Peyer's patch (tissue), 4 donors: Measurements from ENCODE around the gene ERC1.

Experiments used
- CTCF ChIP-seq, 6 experiments: fragments of 450-650 bp in 4 of 6; fragments of 200-600 bp in 2 of 6; sonication (generic) in 1 of 6; IDR thresholded peaks; one replicate each; pipeline ENCODE4 v1.5.1; 2017 to 2019; ENCODE audit warnings: antibody characterized with exemption in 6 of 6, mild to moderate bottlenecking in 3 of 6, moderate library complexity in 1 of 6
- POLR2A ChIP-seq, 2 donors: fragments of 450-650 bp; IDR thresholded peaks; one replicate each; pipeline ENCODE4 v1.5.1; 2017; ENCODE audit warnings: antibody characterized with exemption in 2 of 2, mild to moderate bottlenecking in 2 of 2, moderate library complexity in 2 of 2

GRCh38 chr12:1491983-1492697, 501.1 kb downstream of the ERC1 start:
- no peak for TF ChIP-seq POLR2A (IDR thresholded peaks at IDR 0.05)
- TF ChIP-seq CTCF (IDR thresholded peaks at IDR 0.05): no peak
